ENCODE measurements around the gene CLMN. TPM values are rescaled to one million over a fixed set of nuclear protein-coding genes. Genes with fewer than 3 reads are reported as not detected.

The CLMN gene
- total RNA-seq, 4 donors from 2014 or later, result 3.3 to 14.1 (median 5.1) TPM

DNA sequence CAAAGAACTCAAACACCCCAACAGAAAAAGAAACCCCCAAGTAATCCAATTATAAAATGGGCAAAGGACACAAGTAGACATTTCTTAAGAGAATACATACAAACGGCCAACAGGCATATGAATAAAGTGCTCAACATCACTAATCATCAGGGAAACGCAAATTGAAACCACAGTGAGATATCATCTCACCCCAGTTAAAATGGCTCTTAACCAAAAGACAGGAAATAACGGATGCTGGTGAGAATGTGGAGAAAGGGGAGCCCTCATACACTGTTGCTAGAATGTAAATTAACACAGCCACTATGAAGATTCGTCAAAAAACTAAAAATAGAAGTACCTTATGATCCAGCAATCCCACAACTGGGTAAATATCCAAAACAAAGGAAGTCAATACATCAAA is 52.4 kb downstream of the CLMN start:
- intact Hi-C loops (cut with DNase I), result no loop called here
- Histone ChIP-seq H3K4me3 (no peak overlapping the region), H3K27ac (no peak overlapping the region), H3K9me3 (no peaks in the 10 kb centered on the region), H3K36me3 (no peaks in the 10 kb centered on the region), H3K4me1 (peaks cover 3 to 39% (median 13%) of the 10 kb centered on the region in 3 donors), H3K27me3 (no peaks in the 10 kb centered on the region)
- TF ChIP-seq, protein P1, sequence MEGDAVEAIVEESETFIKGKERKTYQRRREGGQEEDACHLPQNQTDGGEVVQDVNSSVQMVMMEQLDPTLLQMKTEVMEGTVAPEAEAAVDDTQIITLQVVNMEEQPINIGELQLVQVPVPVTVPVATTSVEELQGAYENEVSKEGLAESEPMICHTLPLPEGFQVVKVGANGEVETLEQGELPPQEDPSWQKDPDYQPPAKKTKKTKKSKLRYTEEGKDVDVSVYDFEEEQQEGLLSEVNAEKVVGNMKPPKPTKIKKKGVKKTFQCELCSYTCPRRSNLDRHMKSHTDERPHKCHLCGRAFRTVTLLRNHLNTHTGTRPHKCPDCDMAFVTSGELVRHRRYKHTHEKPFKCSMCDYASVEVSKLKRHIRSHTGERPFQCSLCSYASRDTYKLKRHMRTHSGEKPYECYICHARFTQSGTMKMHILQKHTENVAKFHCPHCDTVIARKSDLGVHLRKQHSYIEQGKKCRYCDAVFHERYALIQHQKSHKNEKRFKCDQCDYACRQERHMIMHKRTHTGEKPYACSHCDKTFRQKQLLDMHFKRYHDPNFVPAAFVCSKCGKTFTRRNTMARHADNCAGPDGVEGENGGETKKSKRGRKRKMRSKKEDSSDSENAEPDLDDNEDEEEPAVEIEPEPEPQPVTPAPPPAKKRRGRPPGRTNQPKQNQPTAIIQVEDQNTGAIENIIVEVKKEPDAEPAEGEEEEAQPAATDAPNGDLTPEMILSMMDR (IDR thresholded peaks at IDR 0.05), result no peak
- TF ChIP-seq POLR2A (IDR thresholded peaks at IDR 0.05), result no peak
- no peak for DNase-seq
- WGBS, 2 donors, result 48 to 61% methylated on average over 4 of the region's 4 CpGs

DNA sequence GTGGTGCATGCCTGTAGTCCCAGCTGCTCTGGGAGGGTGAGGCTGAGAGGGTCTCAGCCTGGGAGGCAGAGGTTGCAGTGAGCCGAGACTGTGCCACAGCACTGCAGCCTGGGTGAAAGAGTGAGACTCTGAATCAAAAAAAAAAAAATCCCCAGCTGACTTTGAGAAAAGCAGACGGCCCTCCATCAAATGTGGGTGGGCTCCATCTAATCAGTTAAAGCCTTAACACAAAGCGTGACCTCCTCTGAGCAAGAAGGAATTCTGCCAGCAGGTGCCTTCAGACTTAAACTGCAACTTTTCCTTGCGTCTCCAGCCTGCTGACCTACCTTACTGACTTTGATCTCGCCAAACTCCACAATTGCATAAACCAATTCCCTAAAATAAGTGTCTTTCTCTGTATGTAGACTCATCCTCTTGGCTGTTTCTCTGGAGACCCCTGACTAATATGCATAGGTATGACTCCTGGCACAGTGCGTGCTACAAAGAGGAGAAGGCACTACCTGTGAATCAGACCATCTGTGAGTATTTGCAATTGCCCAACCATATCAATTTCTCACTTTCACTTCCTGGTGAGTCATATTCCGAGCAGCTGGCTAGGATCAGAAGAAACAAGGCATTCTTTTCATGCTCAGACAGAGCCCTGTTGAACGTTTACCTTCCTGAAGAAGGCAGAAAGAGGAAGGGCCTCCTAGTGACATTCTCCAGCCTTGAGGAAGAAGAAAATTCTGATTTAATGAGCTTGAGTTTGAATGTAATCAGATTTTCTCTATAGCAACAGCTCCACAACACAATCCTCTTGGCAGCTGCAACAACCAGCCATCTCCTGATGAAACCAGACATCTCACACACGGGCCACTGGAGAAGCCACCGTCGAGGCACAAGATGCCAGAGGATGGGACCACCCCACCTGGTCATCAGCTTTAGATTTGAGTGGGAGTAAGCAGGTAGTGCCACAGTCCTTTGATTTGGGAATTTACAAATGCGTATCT is 54.3 kb downstream of the CLMN start:
- Histone ChIP-seq H3K4me1 (peaks cover 3 to 57% (median 13%) of the 10 kb centered on the region in 3 donors), H3K4me3 (peak overlapping the region in 1 of 4 donors; percentile 37), H3K9me3 (no peaks in the 10 kb centered on the region), H3K27me3 (no peaks in the 10 kb centered on the region), H3K36me3 (no peaks in the 10 kb centered on the region), H3K27ac (peak overlapping the region; percentile 70 to 87 (median 81))
- WGBS, 2 donors, result 31 to 32% methylated on average over 12 of the region's 12 CpGs
- TF ChIP-seq, protein P1 (IDR thresholded peaks at IDR 0.05), result no peak
- no peak for TF ChIP-seq POLR2A (IDR thresholded peaks at IDR 0.05)
- DNase-seq, result no peak
- intact Hi-C loops (cut with DNase I), result no loop called here

DNA sequence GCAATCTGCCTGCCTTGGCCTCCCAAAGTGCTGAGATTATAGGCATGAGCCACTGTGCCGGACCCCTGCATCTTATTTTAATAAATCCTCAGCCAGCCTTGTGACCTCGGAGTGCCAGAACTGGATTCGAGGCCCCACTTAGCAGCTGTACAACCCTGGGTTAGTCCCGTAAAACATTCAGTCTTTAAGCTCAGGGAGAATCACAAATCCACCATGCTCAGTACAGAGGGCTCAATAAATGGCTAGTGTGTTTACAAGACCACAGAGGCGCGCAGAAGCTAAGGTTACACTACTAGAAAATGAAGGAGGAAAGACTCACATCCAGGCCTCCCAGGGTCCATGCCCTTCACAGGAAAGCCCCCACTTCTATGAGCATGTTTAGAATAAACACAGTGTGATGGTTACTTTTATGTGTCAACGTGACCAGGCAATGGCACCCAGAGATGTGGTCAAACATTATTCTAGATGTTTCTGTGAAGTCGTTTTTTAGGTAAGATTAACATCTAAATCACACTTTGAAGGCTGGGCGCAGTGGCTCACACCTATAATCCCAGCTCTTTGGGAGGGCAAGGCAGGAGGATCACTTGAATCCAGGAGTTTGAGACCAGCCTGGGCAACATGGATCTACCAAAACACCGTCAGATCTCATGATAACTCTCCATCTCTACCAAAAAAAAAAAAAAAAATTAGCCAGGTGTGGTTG is 55.3 kb downstream of the CLMN start:
- no peak for DNase-seq
- TF ChIP-seq, protein P1 (IDR thresholded peaks at IDR 0.05), result no peak
- no peak for TF ChIP-seq POLR2A (IDR thresholded peaks at IDR 0.05)
- Histone ChIP-seq H3K36me3 (no peaks in the 10 kb centered on the region), H3K4me1 (peaks cover 3 to 66% (median 13%) of the 10 kb centered on the region in 3 donors), H3K4me3 (no peak overlapping the region), H3K27ac (peak overlapping the region in 2 of 4 donors; percentile 60 to 85), H3K9me3 (no peaks in the 10 kb centered on the region), H3K27me3 (no peaks in the 10 kb centered on the region)
- intact Hi-C loops (cut with DNase I), result no loop called here
- 82 to 84% methylated on average over 9 to 10 of the region's 10 CpGs for WGBS, 2 donors

DNA sequence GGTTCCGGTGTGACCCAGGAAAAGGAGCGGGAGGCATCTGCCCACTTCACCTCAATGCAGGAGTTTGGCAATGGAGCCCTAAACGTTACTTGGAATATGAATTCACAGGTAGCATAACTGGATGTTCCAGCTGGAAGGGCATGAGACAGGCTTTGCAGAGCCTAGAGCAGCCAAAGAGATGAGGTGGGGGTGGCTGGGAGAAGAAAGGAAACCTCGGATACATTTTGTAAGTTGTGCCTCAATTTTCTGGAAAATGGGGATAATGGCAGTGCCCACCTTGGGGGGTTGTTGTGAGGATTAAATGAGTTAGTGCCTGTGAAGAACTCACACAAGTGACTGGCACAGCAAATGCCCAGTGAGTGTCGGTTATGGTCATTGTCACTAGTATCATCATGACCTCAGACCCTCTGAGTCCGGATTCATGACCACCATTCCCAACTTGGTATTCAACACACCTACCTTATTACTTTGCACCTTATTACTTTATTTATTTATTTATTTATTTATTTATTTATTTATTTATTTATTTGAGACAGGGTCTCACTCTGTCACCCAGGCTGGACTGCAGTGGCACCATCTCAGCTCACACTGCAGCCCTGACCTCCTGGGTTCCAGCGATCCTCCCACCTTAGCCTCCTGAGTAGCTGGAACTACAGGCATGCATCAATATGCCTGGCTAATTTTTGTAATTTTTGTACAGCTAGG is 56.0 kb downstream of the CLMN start:
- Histone ChIP-seq H3K36me3 (no peaks in the 10 kb centered on the region), H3K27ac (no peak overlapping the region), H3K9me3 (no peaks in the 10 kb centered on the region), H3K4me3 (no peak overlapping the region), H3K27me3 (no peaks in the 10 kb centered on the region), H3K4me1 (peaks cover 3 to 72% (median 13%) of the 10 kb centered on the region in 3 donors)
- TF ChIP-seq POLR2A (IDR thresholded peaks at IDR 0.05), result no peak
- intact Hi-C loops (cut with DNase I), result no loop called here
- no peak for DNase-seq
- 87% methylated on average over 7 of the region's 7 CpGs for WGBS, 2 donors

DNA sequence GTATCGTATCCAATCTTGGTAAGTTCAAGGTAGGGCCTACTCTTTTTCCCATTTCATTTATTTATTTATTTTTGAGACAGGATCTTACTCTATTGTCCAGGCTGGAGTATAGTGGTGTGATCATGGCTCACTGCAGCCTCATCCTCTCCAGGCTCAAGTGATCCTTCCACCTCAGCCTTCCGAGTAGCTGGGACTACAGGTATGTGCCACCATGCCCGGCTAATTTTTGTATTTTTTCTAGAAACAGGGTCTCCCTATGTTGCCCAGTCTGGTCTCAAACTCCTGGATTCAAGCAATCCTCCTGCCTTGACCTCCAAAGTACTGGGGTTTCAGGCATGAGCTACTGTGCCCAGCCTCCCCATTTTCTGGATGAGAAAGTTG is 57.2 kb downstream of the CLMN start:
- WGBS, 2 donors, result 93 to 96% methylated on average over 3 of the region's 3 CpGs
- intact Hi-C loops (cut with DNase I), result no loop called here
- DNase-seq, result no peak
- Histone ChIP-seq H3K4me3 (no peak overlapping the region), H3K9me3 (no peaks in the 10 kb centered on the region), H3K4me1 (peaks cover 3 to 72% (median 13%) of the 10 kb centered on the region in 3 donors), H3K36me3 (no peaks in the 10 kb centered on the region), H3K27ac (no peak overlapping the region), H3K27me3 (no peaks in the 10 kb centered on the region)
- TF ChIP-seq, protein P1 (IDR thresholded peaks at IDR 0.05), result no peak
- TF ChIP-seq POLR2A (IDR thresholded peaks at IDR 0.05), result no peak
